Endometrium (tissue), 2 donors: ENCODE results near the gene MLH1.
"Not testable (repeated sequence)": the region's sequence is repeated elsewhere in the genome, so short reads cannot be mapped to it uniquely, and the experiment has no call there.

Source experiments
- FAIRE-seq: peaks from 2 replicates; lab custom pipeline; 2012; peaks lifted over from hg19 to GRCh38; lab: Jason Lieb, UNC
- donor health status: control.
- donor health status: control.

MLH1 gene

GRCh38 chr3:36993326-36994283 is at the start of gene MLH1:
TSS of gene MLH1 (plus strand) at chr3:36993518. CDS start at chr3:36993548, 30 bp downstream.
- FAIRE-seq = peak; percentile 4

GRCh38 chr3:36943601-36944000 is 49.7 kb upstream of the MLH1 start:
- FAIRE-seq = no peak

- FAIRE-seq = no peak
These were observed 49.2 kb upstream of the MLH1 start for GRCh38 chr3:36944012-36944640.

GRCh38 chr3:36944641-36945270 is 48.6 kb upstream of the MLH1 start, which contains the start of gene TRANK1:
TSS of gene TRANK1 (minus strand) at chr3:36945054. CDS start at chr3:36944809, 245 bp downstream.
- FAIRE-seq = no peak

- no peak for FAIRE-seq
These were observed 47.9 kb upstream of the MLH1 start for GRCh38 chr3:36945333-36945980.

GRCh38 chr3:36947814-36948213 is 45.5 kb upstream of the MLH1 start:
- FAIRE-seq = not testable (repeated sequence)

- no peak for FAIRE-seq
These were observed 38.7 kb upstream of the MLH1 start for GRCh38 chr3:36954452-36955134.

- no peak for FAIRE-seq
These were observed 37.2 kb upstream of the MLH1 start for GRCh38 chr3:36956155-36956554.

GRCh38 chr3:36957063-36957462 is 36.3 kb upstream of the MLH1 start:
- no peak for FAIRE-seq

GRCh38 chr3:36957862-36958686 is 35.2 kb upstream of the MLH1 start:
- FAIRE-seq = no peak

- no peak for FAIRE-seq
These were observed 33.5 kb upstream of the MLH1 start for GRCh38 chr3:36959821-36960220.

- FAIRE-seq = no peak
These were observed 32.8 kb upstream of the MLH1 start for GRCh38 chr3:36960502-36960901.

- not testable (repeated sequence) for FAIRE-seq
These were observed 30.3 kb upstream of the MLH1 start for GRCh38 chr3:36963008-36963407.

GRCh38 chr3:36964331-36964730 is 29.0 kb upstream of the MLH1 start:
- FAIRE-seq = no peak

- FAIRE-seq = no peak
These were observed 28.5 kb upstream of the MLH1 start for GRCh38 chr3:36964817-36965216.

GRCh38 chr3:36965440-36965839 is 27.9 kb upstream of the MLH1 start:
- no peak for FAIRE-seq

GRCh38 chr3:36969085-36969484 is 24.2 kb upstream of the MLH1 start:
- FAIRE-seq = no peak

GRCh38 chr3:36969540-36970432 is 23.5 kb upstream of the MLH1 start:
- FAIRE-seq = no peak

GRCh38 chr3:36972163-36972562 is 21.2 kb upstream of the MLH1 start:
- FAIRE-seq = no peak

GRCh38 chr3:36973139-36973538 is 20.2 kb upstream of the MLH1 start:
- no peak for FAIRE-seq
